ENCODE data around the gene ATF6. TPM values are rescaled to one million over a fixed set of nuclear protein-coding genes. Genes with fewer than 3 reads are reported as not detected.

Gene ATF6
- total and polyA plus RNA-seq, 2 donors (not counting 3 experiments of a cell fraction or from before 2014, with no cell fraction given) = 24.9 to 40.3 TPM

- no peak overlapping the region for H3K4me3 ChIP-seq (replicated peaks in 1 of 3; ENCODE audit: insufficient read depth in 1 of 3, low read depth in 1 of 3, low read length in 3 of 3)
- BruUV-seq (replicated peaks) = no TSS peak
- no peak for FAIRE-seq
- ChIA-PET POLR2A (interaction anchor here (0.5 kb wide), 1 partner anchor 264 kb away, joined by 3 read pairs; no protein-coding TSS in a partner anchor), CTCF (interaction anchor here (1.2 to 1.9 kb wide), 3 partner anchors 12 to 265 kb away, joined by 3 to 14 read pairs (median 13); no protein-coding TSS in a partner anchor)
- no peaks in the 10 kb centered on the region for H3K9me1 ChIP-seq (replicated peaks; ENCODE audit: control insufficient read depth, extremely low read depth, insufficient read depth, low read length)
- no peak for DNase-seq (ENCODE audit: low read depth, low spot score)
- H4K20me1 ChIP-seq (replicated peaks; ENCODE audit: control insufficient read depth, extremely low read depth, insufficient read depth, low read length) = peaks cover 5% of the 10 kb centered on the region
- peaks cover 49% of the 10 kb centered on the region for H3K4me1 ChIP-seq (ENCODE audit: control insufficient read depth, extremely low read depth, insufficient read depth, low read length)
- no peaks in the 10 kb centered on the region for H3K27me3 ChIP-seq (ENCODE audit: control insufficient read depth in 2 of 2, insufficient read depth in 2 of 2, low read length in 2 of 2)
- no peak overlapping the region for H3K9ac ChIP-seq (replicated peaks; ENCODE audit: extremely low read depth, insufficient read depth, low read length)
- peaks cover 97% of the 10 kb centered on the region for H3K79me2 ChIP-seq (ENCODE audit: control insufficient read depth, insufficient read depth, low read length)
- TF ChIP-seq POLR2AphosphoS5 (IDR thresholded peaks at IDR 0.05; ENCODE audit: insufficient read depth, low read depth, low read length) = no peak
- TF ChIP-seq POLR2A (IDR thresholded peaks at IDR 0.05; ENCODE audit: low read depth, low read length) = no peak
- TF ChIP-seq JUN (IDR thresholded peaks at IDR 0.05; ENCODE audit: borderline replicate concordance, insufficient read depth, insufficient read length, low read depth) = no peak
- no peak for TF ChIP-seq GATA2 (IDR thresholded peaks at IDR 0.05; ENCODE audit: insufficient read depth, insufficient read length, low read depth, low read length)
- no peak for TF ChIP-seq FOS (IDR thresholded peaks at IDR 0.05; ENCODE audit: borderline replicate concordance, insufficient read depth, low read length)
- TF ChIP-seq CTCF (IDR thresholded peaks at IDR 0.05; ENCODE audit: extremely low read depth in 1 of 2, insufficient read depth in 1 of 2, low read depth in 1 of 2, low read length in 2 of 2) = no peak
- no peak for TF ChIP-seq EZH2 (IDR thresholded peaks at IDR 0.05; ENCODE audit: borderline replicate concordance, low read depth, low read length, severe bottlenecking)
- no peak for TF ChIP-seq MAX (IDR thresholded peaks at IDR 0.05; ENCODE audit: insufficient read depth, insufficient read length)
- no peak for TF ChIP-seq MYC (IDR thresholded peaks at IDR 0.05; ENCODE audit: low read depth, low read length)
- H2AFZ ChIP-seq (ENCODE audit: low read depth, low read length) = no peak overlapping the region
- H3K4me2 ChIP-seq (ENCODE audit: insufficient read depth, low read length) = no peak overlapping the region
- H3K9me3 ChIP-seq (replicated peaks; ENCODE audit: control insufficient read depth, insufficient read depth, low read length) = no peaks in the 10 kb centered on the region
- no peaks in the 10 kb centered on the region for H3K36me3 ChIP-seq (ENCODE audit: control insufficient read depth in 2 of 2, extremely low read depth in 1 of 2, insufficient read depth in 2 of 2, low read length in 2 of 2)
- intact Hi-C loops (cut with micrococcal nuclease) (no loop called here), dilution Hi-C loops (cut with MboI; ENCODE audit: extremely low pct_ligation_motif_present, low sequenced_read_pairs) (no loop called here)
- H3K27ac ChIP-seq (ENCODE audit: insufficient read depth, low read depth, low read length) = no peak overlapping the region
Observed at GRCh38 chr1:161771161-161771560, 5.0 kb downstream of the ATF6 start.

Measured in endothelial cell of umbilical vein (primary cell).